Peyer's patch (tissue), 4 donors: Measurements from ENCODE around the gene SNX4.

Experiments used
- CTCF ChIP-seq, 6 experiments: fragments of 450-650 bp in 4 of 6; fragments of 200-600 bp in 2 of 6; sonication (generic) in 1 of 6; IDR thresholded peaks; one replicate each; pipeline ENCODE4 v1.5.1; 2017 to 2019; ENCODE audit warnings: antibody characterized with exemption in 6 of 6, mild to moderate bottlenecking in 3 of 6, moderate library complexity in 1 of 6
- POLR2A ChIP-seq, 2 donors: fragments of 450-650 bp; IDR thresholded peaks; one replicate each; pipeline ENCODE4 v1.5.1; 2017; ENCODE audit warnings: antibody characterized with exemption in 2 of 2, mild to moderate bottlenecking in 2 of 2, moderate library complexity in 2 of 2

- TF ChIP-seq CTCF (IDR thresholded peaks at IDR 0.05): no peak
- TF ChIP-seq POLR2A (IDR thresholded peaks at IDR 0.05): no peak
Measured at GRCh38 chr3:125556314-125556713, 36.3 kb upstream of the SNX4 start.
